ENCODE measurements around the gene PPFIBP1.

Gene PPFIBP1

DNA sequence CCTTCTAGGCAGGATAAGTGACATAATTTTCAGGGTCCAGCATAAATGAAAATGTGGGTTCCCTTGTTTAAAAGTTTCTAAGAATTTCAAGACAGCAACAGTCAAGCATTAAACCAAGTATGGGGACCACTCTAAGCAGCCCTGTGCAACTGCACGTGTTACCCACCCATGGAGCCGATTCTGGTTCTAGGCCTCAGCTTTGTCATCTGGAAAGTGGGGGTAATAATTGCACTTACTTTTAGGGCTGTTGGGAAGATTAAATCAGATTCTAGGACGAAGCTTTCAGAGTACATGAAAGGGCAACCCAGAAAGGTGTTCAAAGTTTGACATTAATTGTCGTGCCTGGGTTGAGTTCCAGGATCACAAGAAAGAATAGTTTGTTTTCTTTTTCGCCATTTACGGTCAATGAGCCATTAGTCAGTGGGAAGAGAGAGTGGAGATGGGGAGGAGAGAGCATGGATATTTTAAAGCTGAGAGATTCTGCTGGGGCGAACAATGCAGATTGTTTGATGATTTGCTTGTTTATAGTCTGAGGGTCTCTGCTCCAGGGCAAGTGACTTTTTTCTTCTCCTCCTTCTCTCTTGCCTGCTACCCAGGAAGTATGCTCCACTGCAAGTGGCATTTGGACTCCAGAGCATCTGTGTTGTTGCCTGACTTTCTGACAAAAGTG, 10.7 kb upstream of the PPFIBP1 start:
- no peak for DNase-seq

DNA sequence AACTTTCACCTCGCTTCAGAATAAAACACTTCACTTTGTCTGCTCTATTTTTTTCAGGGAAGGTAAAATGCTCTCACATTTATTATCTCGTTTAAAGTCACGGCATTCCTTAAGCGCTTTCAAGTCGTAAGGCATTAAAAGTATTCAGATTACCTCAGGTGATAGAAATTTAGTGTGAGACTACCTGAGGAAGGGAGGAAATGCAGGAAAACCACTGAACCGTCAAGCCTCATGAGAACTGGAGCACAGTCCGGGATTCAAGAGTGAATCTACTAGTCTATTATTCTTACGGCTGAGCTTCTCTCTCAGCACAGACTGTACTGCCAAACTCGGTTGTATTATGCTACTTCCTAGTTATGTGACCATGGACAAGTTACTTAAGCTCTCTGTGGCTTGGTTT, 8.3 kb upstream of the PPFIBP1 start:
- DNase-seq, result no peak

DNA sequence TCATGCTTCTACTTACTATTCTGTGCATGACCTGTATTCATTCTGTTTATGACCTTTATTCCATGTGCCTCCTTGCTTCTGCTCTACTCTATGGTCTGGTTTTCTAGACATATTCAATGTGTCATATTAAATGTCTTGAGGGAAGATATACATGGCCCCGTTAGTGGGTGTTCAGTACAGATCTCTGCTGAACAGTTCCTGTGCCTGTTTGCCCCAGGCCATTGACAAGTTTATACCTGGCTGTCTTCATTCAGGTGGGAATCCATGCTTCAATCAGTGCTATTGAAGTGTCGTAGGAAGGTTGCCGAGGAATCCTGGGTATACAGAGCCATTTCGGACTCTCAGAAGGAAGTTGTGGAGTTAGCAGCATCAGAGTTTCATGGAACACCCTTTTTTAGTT, 7.4 kb upstream of the PPFIBP1 start:
- DNase-seq, result no peak

DNA sequence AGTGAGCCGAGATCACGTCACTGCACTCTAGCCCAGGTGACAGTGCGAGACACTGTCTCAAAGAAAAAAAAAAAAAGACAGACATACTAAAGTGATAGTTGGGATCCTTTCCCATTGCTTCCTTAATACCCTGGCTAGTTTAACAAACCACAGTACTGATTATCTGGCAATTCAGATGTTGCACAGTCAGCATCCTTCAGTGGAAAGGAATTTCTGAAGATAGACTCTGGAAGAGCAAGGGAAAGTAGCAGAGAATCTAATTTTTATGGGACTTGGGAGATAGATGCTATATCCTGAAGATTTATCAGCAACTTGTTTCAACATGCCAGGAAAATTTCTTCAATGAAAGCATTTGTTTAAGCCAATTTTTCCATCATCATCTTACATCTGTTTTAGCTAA, 6.5 kb upstream of the PPFIBP1 start:
- no peak for DNase-seq

DNA sequence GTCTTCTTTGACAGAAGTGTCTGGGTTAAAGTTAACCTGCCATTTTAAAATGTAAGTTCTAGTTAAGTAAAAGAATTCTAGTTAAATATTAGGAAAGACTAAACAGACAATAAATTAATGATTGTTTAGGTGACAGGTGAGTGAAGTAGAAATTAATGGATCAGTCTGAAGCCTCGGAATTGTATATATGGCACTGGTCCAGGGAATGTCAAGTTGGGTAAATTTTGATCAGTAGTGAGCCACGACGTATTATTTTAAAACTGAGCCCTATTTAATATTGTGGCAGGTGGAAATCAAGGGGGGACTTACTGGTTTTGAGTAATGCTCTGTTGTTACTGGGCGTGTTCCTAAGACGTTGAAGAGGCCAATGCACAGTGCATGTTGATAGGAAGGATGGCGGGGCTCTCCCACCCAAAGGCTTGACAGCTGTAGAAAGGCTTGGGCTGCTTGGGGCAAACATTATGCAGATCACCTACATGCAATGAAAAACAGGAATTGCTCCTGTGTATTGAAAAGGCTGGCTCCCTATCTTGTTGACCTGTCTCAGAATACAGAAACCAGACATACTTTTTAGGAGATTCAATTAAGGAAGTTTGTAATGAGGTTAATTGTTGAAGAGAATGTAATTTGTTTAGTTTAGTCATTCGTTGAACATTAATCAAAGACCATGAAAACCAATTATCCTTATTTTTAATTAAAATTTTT, 5.9 kb upstream of the PPFIBP1 start:
- no peak for DNase-seq

DNA sequence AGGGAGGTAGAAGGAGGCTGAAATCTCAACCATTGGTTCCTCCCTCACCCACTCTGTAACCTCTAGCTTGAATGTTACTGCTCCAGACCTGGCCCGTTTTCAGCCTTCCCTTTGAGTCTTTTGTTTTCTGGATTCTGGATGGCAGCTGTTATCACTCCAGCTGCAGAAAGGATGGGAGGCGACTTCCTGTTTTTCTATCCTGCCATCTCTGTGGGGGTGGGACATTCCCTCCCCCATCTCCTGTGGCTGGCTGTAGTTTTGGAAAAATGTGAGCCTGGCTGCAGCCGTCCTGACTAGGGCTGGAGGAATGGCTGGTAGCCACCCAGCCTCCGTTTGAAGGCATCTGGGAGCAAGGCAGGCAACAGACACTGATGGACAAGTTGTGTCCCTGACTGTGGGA, 2.9 kb upstream of the PPFIBP1 start:
- DNase-seq, result no peak

DNA sequence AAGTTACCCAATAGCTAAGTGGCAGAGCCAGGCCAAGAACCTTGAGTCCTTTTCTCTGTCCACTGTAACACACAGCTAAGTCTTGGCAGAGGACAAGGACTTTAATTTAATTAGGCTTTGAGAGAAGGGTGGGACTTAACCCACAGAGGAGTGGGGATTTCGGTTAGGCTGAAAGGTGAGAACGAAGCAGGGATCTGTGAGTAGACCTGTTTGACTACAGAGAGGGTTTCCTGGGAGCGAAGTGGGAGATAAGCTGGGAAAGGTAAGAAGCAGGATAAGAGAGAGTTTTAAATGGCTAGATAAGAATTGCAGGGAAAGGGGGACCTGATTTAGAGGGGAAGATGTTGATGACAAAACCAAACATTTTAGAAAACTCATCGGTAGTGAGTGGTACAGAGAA, 2.0 kb upstream of the PPFIBP1 start:
- DNase-seq, result no peak

DNA sequence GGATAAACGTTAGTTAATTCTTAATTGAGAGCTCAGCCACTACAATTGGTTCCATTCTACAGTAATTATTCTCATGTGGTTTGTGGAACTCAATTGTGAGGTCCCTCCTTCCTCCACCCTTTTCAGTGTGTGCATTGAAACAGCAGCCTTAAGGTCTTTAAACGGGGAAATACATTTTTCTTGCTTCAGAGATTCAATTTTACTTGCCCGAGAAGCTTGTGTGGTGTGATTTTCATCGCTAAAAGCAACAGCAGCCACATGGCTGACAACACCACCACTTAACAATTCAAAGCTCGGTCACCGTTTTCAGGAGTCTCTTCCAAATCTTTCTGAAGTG, 733 bp upstream of the PPFIBP1 start:
- no peak for DNase-seq

DNA sequence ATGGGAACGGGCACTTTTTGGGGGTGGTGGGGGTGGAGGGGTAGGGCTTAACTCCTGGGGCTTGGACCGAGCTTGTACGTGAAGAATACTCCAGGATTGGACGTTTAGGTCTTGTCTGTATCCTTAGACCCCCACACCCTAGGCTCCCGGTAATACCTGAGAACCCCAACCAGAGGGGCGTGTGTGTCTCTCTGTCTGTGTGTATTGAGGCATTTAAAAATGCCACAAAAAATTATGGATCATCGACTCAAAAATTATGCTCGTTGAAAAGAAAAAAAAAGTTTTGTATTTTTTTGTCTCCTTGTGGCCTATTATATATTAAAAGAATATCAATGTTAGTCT, 459 bp downstream of the PPFIBP1 start:
- no peak for DNase-seq

DNA sequence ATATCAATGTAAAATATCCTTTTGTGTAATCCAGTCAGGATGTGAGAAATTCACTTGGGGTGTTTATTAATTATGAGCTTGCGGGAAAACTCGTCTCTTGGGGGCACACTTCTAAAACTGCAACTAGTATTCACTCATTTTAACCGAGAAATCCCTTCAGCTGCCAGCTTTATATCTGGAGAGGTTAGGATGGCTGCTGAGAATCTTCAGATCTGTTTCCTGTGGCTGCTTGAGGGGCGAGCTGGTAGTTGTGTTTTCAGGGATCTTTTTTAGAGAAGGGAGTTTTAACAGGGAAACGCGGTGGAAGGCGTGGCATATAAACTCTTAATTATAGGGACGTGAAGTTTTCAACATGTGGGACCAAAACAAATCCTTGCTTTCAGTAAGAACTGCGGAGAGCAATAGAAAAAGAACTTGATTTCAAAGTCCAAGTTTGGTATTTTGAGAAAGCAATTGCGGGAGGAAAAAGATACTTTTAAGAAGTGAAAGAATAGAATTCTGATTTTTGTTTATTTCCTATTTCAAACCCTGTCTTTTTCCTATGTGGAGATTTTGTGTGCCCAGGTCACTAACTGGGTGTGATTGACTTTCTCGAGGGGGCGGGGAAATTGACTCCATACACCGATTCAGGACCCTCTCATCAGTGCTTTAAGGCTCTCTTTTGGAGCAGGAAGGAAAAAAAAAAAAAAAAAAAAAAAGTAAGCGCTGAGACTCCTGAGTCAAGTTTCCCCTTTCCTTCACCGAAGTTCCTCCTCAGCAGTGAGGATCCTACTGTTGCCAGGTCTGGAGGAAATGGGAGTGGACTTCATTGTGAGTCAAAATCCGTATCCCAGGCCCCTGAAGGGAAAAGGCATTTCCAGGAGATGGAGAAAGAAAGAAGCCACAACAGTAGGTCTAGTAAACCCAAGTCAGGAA, 1.1 kb downstream of the PPFIBP1 start:
- DNase-seq, result no peak

DNA sequence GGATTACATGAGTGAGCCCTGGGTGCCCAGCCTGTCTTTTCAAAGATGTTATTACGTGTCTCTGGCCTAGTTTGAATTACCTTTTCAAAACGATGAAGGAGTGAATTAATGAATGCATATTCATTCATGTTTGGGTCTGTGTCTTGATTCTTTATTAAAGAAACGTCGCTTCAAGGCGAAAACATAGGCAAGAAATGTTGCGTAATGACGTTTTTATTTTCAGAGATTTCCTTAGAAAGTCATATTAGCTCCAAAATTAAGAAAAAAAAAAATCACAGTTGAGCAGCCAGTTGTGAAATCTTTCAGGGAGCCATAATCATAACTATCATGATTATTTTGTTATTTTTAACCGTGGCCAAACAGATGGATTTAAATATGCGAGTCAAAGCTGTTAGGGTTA, 3.5 kb downstream of the PPFIBP1 start:
- DNase-seq, result no peak

DNA sequence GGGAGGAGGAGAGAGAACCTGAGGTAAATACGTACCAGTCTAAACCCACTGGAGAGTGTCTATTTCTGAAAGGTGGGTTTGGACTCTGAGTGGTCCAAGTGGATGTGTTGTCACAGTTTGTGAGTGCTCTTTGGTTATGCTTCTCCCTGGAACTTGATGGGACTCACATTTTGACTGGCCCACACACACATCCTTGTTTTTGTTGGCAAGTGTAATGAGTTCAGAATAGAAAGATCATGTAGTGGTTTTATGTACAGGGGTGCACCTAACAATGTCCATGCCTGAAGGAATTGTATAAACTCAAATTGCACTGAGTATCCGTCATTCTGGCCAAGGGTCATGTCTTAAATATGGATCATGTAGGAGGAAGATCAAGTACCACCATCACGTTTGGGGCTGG, 4.8 kb downstream of the PPFIBP1 start:
- no peak for DNase-seq

DNA sequence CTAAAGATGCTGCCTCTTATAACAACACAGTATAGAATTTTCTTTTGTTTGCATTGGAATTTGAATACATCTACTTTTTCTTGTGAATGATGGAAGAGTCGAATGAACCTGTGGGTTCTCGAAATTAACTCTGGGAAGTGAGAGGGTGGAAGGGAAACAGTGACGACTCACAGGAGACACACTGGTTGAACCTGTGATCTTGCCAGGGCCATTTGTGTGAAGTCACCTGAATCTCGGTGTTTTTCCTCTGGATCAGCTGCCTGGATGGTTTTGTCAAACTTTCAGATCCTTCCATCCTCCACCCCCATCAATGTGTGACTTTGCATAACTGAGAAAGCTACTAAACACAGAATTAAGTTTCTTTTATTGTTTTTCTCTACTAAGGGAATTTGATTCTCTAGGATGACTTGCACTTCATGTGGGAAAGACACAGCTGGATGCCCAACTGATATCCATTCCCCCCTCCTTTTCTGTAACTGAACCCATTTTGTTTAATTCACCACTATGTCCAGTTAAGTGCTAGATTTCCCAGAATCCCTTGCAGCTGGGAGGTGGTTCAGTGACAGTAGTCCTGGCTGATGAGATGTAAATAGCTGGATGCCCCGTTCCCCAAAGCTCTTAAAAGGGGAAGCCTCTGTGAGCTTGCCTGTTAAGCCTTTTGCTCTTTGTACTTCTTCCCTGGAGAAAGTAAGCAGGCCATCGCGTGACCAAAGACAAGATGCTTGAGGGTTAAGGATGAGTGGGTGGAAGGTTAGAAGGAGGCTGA, 6.3 kb downstream of the PPFIBP1 start:
- DNase-seq, result no peak

DNA sequence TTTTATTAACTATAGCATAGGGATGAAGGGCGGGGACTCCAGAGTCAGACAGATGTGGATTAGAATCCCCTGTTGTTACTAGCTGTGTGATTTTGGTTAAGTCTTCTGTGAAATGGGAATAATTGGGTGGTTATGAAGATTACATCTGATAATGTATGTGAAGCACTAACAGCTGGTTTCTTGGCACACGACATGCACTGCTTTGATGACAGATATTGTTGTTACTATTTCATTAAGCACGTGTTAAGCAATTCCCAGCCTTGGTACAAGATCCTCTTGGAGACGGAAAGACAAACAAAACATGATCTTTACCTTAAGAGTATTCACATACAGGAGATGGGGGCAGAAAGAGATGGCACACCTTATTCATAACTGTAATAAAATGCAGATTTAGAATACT, 7.9 kb downstream of the PPFIBP1 start:
- no peak for DNase-seq

DNA sequence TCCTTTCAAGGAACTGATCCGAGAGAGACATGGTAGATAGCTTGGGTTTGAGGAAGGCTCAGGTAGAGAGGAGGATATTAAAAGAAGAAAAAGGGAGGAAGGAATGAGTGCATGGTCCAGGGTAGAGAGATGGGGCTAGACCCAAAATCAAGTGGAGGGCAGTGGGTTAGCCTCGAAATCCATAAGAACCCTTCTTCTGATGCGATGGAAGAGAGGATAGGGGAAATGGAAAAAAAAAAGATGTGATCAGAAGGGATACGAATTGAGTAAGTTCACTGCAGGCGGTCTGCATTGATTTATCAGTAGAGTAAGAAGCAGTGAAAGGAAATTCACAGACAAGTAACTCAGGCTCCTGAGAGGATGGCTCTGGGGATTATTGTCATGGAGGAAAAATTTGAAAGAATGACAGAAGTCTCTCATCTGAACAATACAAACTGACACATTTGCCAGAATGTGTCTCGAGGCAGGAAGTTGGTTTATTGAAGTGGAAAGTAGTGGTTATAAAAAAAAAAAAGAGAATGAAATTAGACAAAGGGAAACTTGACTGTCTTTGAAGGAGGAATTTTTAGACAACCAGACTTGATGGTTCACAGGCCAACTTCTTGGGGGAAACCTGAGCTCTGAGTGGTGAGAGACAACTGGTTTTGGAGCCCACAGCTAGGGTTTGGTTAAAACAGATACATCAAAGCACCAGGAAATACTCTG, 10.2 kb downstream of the PPFIBP1 start:
- no peak for DNase-seq

DNA sequence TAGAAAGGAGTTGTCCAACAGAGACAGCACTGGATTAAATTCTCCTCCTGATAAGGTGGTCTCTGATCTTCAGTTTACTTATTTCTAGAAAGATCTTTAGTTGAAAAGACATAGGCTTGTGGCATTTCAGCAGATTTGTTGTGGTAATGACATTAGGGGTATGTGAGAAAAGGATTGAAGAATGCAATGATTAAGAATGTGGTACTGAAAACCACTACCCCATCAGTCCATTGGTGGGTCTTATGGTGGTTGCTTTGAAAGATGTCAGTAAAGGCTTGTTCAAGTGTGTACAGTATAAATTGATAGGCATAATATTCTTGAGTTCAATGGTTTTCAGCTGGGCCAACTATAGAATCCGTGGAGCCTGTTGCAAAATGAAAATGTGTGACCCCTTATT, 10.8 kb downstream of the PPFIBP1 start:
- DNase-seq, result no peak

DNA sequence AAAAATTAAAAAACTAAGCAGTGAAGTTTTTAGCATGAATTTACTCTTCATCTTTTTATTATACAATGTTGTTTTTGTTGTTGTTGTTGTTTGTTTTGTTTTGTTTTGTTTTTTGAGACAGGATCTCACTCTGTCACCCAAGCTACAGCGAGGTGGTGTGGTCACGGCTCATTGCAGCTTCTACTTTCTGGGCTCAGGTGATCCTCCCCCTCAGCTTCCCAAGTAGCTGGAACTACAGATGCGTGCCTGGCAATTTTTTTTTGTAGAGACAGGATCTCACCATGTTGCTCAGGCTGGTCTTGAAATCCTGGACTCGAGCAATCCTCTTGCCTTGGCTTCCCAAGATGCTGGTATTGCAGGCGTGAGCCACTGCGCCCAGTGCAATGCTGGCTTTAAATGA, 11.3 kb downstream of the PPFIBP1 start:
- no peak for DNase-seq

DNA sequence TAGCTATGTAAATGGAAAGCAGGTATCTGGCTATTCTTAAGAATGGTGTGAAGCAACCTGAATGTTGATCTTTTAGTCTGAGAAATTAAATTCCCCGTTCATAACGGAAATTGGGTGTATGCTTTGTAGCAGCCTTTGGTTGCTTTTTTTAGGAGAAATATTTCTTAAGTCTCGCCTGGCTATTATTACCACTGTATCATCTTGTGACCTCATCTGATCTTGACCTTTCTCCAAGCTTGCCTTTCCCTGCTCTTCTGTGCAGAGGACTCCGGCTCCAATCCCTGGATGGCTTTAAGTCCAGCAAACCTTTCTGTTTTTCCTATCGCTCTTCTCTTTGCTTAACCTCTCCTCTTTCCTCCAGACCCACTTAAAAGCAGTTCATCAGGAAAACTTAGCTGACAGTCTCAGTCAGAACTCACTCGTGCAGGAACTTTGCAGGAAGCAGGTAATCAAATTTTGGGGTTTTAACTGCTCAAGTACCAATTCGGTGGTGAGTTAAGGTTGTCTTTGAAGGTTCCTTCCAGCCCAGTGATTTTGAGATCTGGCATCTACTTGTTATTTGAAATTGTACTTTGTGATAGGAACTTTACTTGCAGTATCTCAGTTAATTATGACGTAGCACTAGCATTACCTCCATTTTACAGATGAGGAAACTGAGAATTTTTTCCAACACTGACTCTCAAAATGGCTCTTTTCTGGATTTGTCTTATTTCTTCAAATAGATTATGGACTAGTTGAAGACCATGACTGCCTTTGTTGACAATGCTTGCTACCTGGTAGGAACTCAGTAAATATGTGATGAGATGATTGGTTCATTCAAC, 14.1 kb downstream of the PPFIBP1 start:
- no peak for DNase-seq

DNA sequence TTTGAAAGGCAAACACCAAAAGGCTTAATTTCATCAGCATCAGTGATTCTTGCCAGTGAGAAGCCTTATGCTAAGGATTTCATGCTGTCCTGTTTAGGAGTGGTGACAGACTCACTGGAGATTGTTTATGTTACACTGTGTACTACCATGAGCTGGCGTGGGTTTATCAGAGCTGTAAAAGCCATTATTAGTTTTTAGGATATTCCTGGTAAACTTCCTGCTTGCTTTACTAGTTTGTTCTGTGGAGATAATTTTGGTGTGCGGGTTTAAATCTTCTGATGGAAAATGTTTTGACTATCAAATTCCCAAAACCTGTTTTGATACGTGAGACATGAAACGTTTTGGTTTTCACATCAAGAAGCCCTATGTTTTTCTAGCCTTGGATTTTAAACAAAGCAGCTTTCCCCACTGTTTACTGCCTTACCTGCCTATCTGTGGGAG, 15.2 kb downstream of the PPFIBP1 start:
- DNase-seq, result no peak

DNA sequence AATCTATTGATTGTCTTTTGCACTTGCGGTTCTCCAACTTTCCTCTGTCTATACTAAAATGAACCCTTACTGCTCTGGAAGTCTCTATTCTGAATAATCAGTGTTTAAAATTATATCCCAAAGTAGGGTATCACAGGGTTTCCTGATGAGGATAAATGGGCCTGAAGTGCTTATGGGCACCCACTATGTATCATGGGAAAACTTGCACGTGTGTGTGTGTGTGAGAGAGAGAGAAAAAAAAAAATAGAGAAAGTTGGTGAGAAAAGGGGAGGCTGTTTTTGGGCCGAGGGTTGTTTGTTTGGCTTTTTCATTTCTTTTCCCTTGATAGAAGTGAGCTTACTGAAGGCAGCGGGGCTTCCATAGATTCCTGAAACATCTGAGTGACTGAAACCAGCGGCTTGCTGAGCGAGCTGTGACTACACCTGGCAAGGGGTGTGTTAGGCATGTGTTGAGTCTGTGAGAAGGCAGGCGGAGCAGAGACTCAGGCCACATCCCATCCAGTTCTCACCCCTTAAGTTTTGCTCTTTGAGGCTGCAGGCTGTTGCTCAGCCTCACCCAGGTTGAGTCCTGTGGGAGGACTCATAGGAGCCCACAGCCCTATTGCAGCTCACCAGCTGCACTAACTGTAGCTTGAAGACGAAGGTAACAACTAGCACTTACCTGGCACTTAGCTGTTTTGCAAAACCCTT, 17.2 kb downstream of the PPFIBP1 start:
- no peak for DNase-seq

DNA sequence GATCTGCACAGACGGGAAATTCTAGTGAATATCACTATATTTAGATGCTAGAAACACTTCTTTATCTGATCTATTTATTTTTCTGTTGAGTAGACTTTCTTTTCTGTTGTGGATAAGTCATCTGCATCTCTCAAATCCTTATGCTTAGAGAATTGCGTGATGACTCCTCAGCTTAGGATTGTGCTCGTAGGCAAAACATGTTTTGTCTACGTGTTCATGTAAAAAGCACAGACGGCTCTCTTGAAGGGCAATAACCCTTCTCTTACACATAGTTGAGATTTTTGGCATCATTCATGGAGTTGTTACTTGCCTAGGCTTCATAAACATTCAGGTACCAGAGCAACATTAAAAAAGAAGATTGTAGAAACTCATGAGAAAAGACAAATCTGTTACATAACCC, 18.6 kb downstream of the PPFIBP1 start:
- no peak for DNase-seq
